Measurements from ENCODE around the gene ZNF362. TPM values are rescaled to one million over a fixed set of nuclear protein-coding genes. Genes with fewer than 3 reads are reported as not detected.

Gene ZNF362
- polyA plus RNA-seq, 1 of the 3 experiments (the other 2 are of a cell fraction): 17.1 TPM

DNA sequence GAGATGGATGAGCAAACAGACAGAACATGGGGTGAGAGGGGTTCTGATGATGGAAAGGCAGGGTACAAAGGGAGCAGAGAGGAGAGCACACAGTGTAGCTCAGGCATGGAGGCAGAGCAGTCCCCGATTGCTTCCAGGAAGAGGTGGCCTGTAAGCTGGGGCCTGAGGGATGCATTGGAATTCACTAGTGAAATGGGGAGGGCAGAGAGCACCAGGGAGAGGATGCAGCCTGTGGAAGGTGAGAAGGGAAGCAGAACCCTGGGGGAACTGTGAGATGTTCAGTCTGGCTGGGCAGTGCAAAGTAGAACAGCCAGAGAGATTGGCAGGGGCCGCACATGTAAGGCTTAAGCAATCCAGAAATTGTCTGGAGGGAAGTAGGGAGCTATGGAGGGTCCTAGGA is 12.2 kb downstream of the ZNF362 start:
- POLR2A ChIA-PET: no interaction called here
- TF ChIP-seq EP300 (IDR thresholded peaks at IDR 0.05; ENCODE audit: borderline replicate concordance in 1 of 2, low read depth in 1 of 2, low read length in 1 of 2): no peak
- H3F3A ChIP-seq (replicated peaks; ENCODE audit: insufficient read depth): no peaks in the 10 kb centered on the region
- no peak for DNase-seq
- H3K9me2 ChIP-seq: no peaks in the 10 kb centered on the region
- peaks cover 0 to 7% of the 10 kb centered on the region in 2 experiments; a peak in 1 of 4 replicates for H3K4me1 ChIP-seq (ENCODE audit: control insufficient read depth in 1 of 2, insufficient read depth in 2 of 2, low read depth in 1 of 2, low read length in 1 of 2)
- H3K79me2 ChIP-seq (ENCODE audit: insufficient read depth): peaks cover 84% of the 10 kb centered on the region
- H3K9ac ChIP-seq: no peak overlapping the region
- no peaks in the 10 kb centered on the region for H3K9me3 ChIP-seq
- WGBS (ENCODE audit: low lambda C conversion rate): 96% methylated on average over 2 of the region's 2 CpGs
- no peaks in the 10 kb centered on the region for H3K27me3 ChIP-seq (ENCODE audit: insufficient read depth)
- H4K20me1 ChIP-seq (ENCODE audit: insufficient read depth): peaks cover 94% of the 10 kb centered on the region
- H2AFZ ChIP-seq (ENCODE audit: low read depth): no peak overlapping the region
- no peak overlapping the region for H3K4me3 ChIP-seq (ENCODE audit: low read depth in 2 of 2, low read length in 1 of 2)
- no peak overlapping the region for H3K4me2 ChIP-seq
- no peak overlapping the region for H3K27ac ChIP-seq (ENCODE audit: low read depth in 2 of 2, low read length in 1 of 2)
- H3K36me3 ChIP-seq (replicated peaks in 1 of 2; ENCODE audit: control insufficient read depth in 1 of 2, insufficient read depth in 2 of 2, low read length in 1 of 2): peaks cover 6 to 8% of the 10 kb centered on the region in 2 experiments
- CTCF ChIA-PET: interaction anchor here (0.9 to 1.3 kb wide), 3 partner anchors 15 to 141 kb away, joined by 3 to 4 read pairs (median 3); no protein-coding TSS in a partner anchor

DNA sequence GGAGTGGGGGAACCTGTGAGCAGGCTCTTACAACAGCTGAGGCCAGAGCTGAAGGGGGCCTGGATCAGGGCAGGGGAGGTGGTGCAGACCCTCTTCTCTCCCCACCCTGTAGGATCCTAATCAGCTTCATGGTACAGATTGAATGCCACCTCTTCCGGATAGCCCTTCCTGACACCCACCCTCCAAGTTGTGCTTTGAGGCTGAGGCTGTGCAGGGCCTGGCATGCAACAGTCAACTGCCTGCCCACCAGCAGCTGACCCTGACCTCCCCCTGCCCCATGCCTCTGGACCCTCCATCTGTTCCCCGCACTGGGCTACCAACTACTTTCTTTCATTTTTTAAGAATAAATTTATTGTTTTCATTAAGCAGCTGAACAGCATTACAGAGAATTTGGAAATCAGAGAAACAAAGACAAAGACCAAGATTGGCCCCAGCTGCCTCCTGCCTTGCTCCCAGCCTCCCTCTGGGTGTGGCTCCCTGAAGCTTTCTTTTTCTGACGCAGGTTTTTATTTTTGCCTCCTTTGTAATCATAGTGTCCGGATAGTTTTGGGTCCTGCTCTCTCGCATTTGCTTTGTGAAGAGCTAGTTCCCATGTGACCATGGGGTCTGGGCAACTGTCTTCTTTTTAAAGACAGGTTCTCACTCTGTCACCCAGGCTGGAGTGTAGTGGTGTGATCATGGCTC is 12.8 kb downstream of the ZNF362 start:
- Histone ChIP-seq H3K27me3 (ENCODE audit: insufficient read depth) (no peaks in the 10 kb centered on the region), H2AFZ (ENCODE audit: low read depth) (no peak overlapping the region), H4K20me1 (ENCODE audit: insufficient read depth) (peaks cover 94% of the 10 kb centered on the region), H3K9me2 (no peaks in the 10 kb centered on the region), H3K9me3 (no peaks in the 10 kb centered on the region), H3K9ac (no peak overlapping the region), H3K4me3 (ENCODE audit: low read depth in 2 of 2, low read length in 1 of 2) (no peak overlapping the region), H3K4me2 (no peak overlapping the region), H3K36me3 (replicated peaks in 1 of 2; ENCODE audit: control insufficient read depth in 1 of 2, insufficient read depth in 2 of 2, low read length in 1 of 2) (peaks cover 9 to 14% of the 10 kb centered on the region in 2 experiments), H3K27ac (ENCODE audit: low read depth in 2 of 2, low read length in 1 of 2) (no peak overlapping the region), H3K79me2 (ENCODE audit: insufficient read depth) (peaks cover 84% of the 10 kb centered on the region), H3F3A (replicated peaks; ENCODE audit: insufficient read depth) (no peaks in the 10 kb centered on the region), H3K4me1 (ENCODE audit: control insufficient read depth in 1 of 2, insufficient read depth in 2 of 2, low read depth in 1 of 2, low read length in 1 of 2) (peaks cover 0 to 2% of the 10 kb centered on the region in 2 experiments; a peak in 1 of 4 replicates)
- TF ChIP-seq SIN3A (IDR thresholded peaks at IDR 0.05; ENCODE audit: borderline replicate concordance, low read depth, low read length): no peak
- no peak for TF ChIP-seq FOXJ3 (CRISPR knock-in tag; IDR thresholded peaks at IDR 0.05)
- TF ChIP-seq NFIC (IDR thresholded peaks at IDR 0.05; ENCODE audit: borderline replicate concordance): no peak
- TF ChIP-seq, protein P1, sequence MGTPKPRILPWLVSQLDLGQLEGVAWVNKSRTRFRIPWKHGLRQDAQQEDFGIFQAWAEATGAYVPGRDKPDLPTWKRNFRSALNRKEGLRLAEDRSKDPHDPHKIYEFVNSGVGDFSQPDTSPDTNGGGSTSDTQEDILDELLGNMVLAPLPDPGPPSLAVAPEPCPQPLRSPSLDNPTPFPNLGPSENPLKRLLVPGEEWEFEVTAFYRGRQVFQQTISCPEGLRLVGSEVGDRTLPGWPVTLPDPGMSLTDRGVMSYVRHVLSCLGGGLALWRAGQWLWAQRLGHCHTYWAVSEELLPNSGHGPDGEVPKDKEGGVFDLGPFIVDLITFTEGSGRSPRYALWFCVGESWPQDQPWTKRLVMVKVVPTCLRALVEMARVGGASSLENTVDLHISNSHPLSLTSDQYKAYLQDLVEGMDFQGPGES (IDR thresholded peaks at IDR 0.05; ENCODE audit: low read depth, low read length): no peak
- no peak for TF ChIP-seq RXRA (IDR thresholded peaks at IDR 0.05; ENCODE audit: borderline replicate concordance, low read depth)
- TF ChIP-seq EP300 (IDR thresholded peaks at IDR 0.05; ENCODE audit: borderline replicate concordance in 1 of 2, low read depth in 1 of 2, low read length in 1 of 2): no peak
- no peak for TF ChIP-seq GABPA (IDR thresholded peaks at IDR 0.05; ENCODE audit: low read depth)
- TF ChIP-seq, protein P2, sequence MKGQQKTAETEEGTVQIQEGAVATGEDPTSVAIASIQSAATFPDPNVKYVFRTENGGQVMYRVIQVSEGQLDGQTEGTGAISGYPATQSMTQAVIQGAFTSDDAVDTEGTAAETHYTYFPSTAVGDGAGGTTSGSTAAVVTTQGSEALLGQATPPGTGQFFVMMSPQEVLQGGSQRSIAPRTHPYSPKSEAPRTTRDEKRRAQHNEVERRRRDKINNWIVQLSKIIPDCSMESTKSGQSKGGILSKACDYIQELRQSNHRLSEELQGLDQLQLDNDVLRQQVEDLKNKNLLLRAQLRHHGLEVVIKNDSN (IDR thresholded peaks at IDR 0.05; ENCODE audit: borderline replicate concordance, low read depth): no peak
- no peak for TF ChIP-seq MXI1 (IDR thresholded peaks at IDR 0.05; ENCODE audit: low read depth, low read length)
- no peak for TF ChIP-seq SMC3 (IDR thresholded peaks at IDR 0.05; ENCODE audit: low read depth, low read length)
- TF ChIP-seq TAF1 (IDR thresholded peaks at IDR 0.05; ENCODE audit: borderline replicate concordance, low read depth, low read length): no peak
- no peak for TF ChIP-seq JUND (IDR thresholded peaks at IDR 0.05)
- no peak for TF ChIP-seq CHD2 (IDR thresholded peaks at IDR 0.05; ENCODE audit: low read length, partially characterized antibody)
- TF ChIP-seq, protein P3, sequence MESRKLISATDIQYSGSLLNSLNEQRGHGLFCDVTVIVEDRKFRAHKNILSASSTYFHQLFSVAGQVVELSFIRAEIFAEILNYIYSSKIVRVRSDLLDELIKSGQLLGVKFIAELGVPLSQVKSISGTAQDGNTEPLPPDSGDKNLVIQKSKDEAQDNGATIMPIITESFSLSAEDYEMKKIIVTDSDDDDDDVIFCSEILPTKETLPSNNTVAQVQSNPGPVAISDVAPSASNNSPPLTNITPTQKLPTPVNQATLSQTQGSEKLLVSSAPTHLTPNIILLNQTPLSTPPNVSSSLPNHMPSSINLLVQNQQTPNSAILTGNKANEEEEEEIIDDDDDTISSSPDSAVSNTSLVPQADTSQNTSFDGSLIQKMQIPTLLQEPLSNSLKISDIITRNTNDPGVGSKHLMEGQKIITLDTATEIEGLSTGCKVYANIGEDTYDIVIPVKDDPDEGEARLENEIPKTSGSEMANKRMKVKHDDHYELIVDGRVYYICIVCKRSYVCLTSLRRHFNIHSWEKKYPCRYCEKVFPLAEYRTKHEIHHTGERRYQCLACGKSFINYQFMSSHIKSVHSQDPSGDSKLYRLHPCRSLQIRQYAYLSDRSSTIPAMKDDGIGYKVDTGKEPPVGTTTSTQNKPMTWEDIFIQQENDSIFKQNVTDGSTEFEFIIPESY (IDR thresholded peaks at IDR 0.05; ENCODE audit: borderline replicate concordance, low read depth): no peak
- no peak for TF ChIP-seq FOXM1 (IDR thresholded peaks at IDR 0.05; ENCODE audit: low read depth)
- TF ChIP-seq MAX (IDR thresholded peaks at IDR 0.05; ENCODE audit: low read depth): no peak
- CTCF ChIA-PET: interaction anchor here (0.9 to 1.4 kb wide), 4 partner anchors 15 to 142 kb away, joined by 3 to 4 read pairs (median 3); no protein-coding TSS in a partner anchor
- POLR2A ChIA-PET: no interaction called here
- no peak for DNase-seq
- WGBS (ENCODE audit: low lambda C conversion rate): 97% methylated on average over 5 of the region's 5 CpGs

Data from SK-N-SH (cell line).